ENCODE measurements around the gene DOK7. TPM values are rescaled to one million over a fixed set of nuclear protein-coding genes. Genes with fewer than 3 reads are reported as not detected.

Gene DOK7
- total RNA-seq, 1 experiment from 2014 or later: 0.26 TPM

DNA sequence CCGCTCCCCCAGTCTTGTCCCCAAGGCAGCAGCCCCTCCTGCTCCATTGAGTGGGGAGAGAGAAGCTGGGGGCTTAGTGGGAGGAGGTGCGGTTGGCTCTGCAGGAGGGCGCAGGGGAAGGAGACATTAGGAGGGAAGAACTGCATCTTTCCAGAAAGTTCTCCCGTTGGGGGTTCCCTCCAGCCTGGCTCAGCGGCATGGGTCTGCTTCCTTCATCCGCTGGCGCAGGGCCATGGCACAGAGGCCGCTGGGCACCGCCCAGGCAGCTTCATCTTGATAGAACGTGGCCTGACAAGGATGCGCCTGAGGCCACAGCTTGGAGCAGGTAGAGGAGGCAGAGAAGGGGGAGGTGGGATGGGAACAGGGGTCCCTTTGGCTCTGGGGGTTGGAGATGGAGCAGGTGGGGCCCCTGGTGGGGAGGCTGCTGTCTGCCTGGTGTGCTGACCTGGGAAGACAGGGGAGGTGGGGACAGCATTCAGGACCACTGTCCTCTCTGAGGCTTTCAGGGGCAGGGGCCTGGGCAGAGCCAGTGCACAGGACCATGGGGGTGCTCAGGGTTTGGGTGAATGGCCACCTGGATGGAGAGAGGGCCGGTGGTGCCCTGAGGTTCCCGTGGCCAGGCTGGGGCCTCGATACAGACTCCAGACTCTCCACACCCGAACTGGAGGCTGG lies 12.1 kb downstream of the DOK7 start:
- Histone ChIP-seq H2BK120ac (ENCODE audit: low read depth, low read length, poor library complexity, severe bottlenecking) (no peak overlapping the region), H3K4me1 (ENCODE audit: insufficient read depth, low read length) (no peaks in the 10 kb centered on the region), H2AK5ac (ENCODE audit: insufficient read length, low read length) (no peak overlapping the region), H3K4me2 (ENCODE audit: insufficient read depth, insufficient read length, low read length) (no peak overlapping the region), H2BK15ac (ENCODE audit: low read depth, low read length) (no peak overlapping the region), H3K14ac (ENCODE audit: insufficient read depth, low read length) (no peak overlapping the region; the same call in 1 of the 2 replicates), H2BK20ac (ENCODE audit: low read depth, low read length, poor library complexity, severe bottlenecking) (no peak overlapping the region), H4K5ac (ENCODE audit: insufficient read length, low read depth, low read length) (no peak overlapping the region), H2BK5ac (ENCODE audit: insufficient read length, low read length) (no peak overlapping the region), H3K23me2 (ENCODE audit: insufficient read length, low read depth, low read length, poor library complexity, severe bottlenecking) (no peaks in the 10 kb centered on the region), H3K27me3 (ENCODE audit: insufficient read depth, low read length) (peaks cover 2% of the 10 kb centered on the region; the same call in 1 of the 2 replicates), H3K9ac (ENCODE audit: extremely low read depth, insufficient read length, low read length) (no peak overlapping the region), H3T11ph (ENCODE audit: low read length) (no peak overlapping the region), H4K91ac (ENCODE audit: insufficient read length, low read depth, low read length) (no peak overlapping the region), H3K9me3 (ENCODE audit: control insufficient read depth, low read depth, low read length) (no peaks in the 10 kb centered on the region), H3K4ac (ENCODE audit: low read depth, low read length) (no peak overlapping the region), H3K18ac (ENCODE audit: insufficient read length, low read depth, low read length) (no peak overlapping the region), H3K56ac (ENCODE audit: insufficient read length, low read depth, low read length) (no peak overlapping the region), H4K20me1 (ENCODE audit: control insufficient read depth, insufficient read depth, insufficient read length) (no peaks in the 10 kb centered on the region), H3K23ac (ENCODE audit: insufficient read length, low read depth, low read length) (no peak overlapping the region), H4K8ac (replicated peaks; ENCODE audit: insufficient read length, low read depth, low read length) (no peak overlapping the region), H3K79me1 (ENCODE audit: insufficient read depth, low read depth, low read length, poor library complexity, severe bottlenecking) (no peaks in the 10 kb centered on the region), H3K27ac (ENCODE audit: insufficient read length, low read depth, low read length) (no peak overlapping the region), H2AFZ (ENCODE audit: low read length) (no peak overlapping the region), H3K79me2 (ENCODE audit: insufficient read depth, low read length) (no peaks in the 10 kb centered on the region), H2BK12ac (ENCODE audit: insufficient read length, low read depth, low read length) (no peak overlapping the region)
- TF ChIP-seq, protein P1, sequence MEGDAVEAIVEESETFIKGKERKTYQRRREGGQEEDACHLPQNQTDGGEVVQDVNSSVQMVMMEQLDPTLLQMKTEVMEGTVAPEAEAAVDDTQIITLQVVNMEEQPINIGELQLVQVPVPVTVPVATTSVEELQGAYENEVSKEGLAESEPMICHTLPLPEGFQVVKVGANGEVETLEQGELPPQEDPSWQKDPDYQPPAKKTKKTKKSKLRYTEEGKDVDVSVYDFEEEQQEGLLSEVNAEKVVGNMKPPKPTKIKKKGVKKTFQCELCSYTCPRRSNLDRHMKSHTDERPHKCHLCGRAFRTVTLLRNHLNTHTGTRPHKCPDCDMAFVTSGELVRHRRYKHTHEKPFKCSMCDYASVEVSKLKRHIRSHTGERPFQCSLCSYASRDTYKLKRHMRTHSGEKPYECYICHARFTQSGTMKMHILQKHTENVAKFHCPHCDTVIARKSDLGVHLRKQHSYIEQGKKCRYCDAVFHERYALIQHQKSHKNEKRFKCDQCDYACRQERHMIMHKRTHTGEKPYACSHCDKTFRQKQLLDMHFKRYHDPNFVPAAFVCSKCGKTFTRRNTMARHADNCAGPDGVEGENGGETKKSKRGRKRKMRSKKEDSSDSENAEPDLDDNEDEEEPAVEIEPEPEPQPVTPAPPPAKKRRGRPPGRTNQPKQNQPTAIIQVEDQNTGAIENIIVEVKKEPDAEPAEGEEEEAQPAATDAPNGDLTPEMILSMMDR (conservative IDR thresholded peaks at IDR 0.05): no peak
- no peak overlapping the region for H3K27ac Mint-ChIP-seq
- H3K4me3 Mint-ChIP-seq: no peak overlapping the region
- peaks cover 93% of the 10 kb centered on the region for H3K27me3 Mint-ChIP-seq (ENCODE audit: low read depth)
- peaks cover 2 to 9% of the 10 kb centered on the region in 2 experiments; a peak in 2 of 4 replicates for H3K4me1 Mint-ChIP-seq
- no peaks in the 10 kb centered on the region for H3K36me3 Mint-ChIP-seq (ENCODE audit: insufficient read depth in 1 of 3, low read depth in 3 of 3)
- WGBS (ENCODE audit: extremely low coverage, insufficient read length, low lambda C conversion rate): no CpG with 5 or more reads among the region's 15 CpGs
- H3K9me3 Mint-ChIP-seq: no peaks in the 10 kb centered on the region
- no peak for DNase-seq

Measured in H9 (cell line).